ENCODE data around the gene LAMB3. TPM values are rescaled to one million over a fixed set of nuclear protein-coding genes. Genes with fewer than 3 reads are reported as not detected.

Gene LAMB3
- total RNA-seq, 6 experiments from 2014 or later, result 8.0 to 10.3 (median 9.8) TPM

DNA sequence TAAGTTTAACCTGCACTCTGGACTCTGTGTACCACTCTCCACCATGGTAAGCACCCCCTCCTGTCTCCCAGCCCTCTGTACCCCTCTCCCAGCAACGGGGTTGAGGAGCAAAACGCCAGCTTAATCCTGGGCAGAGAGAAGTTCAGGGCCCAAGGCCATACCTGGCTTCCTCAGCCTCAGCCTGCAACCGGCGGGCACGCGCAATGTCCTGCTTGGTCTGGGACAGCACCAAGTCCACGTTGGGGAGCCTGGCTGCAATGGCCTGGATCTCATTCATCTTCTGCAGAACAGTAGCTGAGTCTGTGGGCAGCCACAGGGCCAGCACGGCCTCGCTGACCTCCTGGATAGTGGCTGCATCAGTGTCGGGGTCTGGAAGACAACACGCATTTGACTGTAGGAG lies 33.9 kb downstream of the LAMB3 start:
- no peaks in the 10 kb centered on the region for H3K9me3 Mint-ChIP-seq
- DNase-seq, result no peak
- H3K4me3 Mint-ChIP-seq, result no peak overlapping the region
- H3K36me3 Mint-ChIP-seq (ENCODE audit: low read depth), result peaks cover 23% of the 10 kb centered on the region
- peaks cover 15% of the 10 kb centered on the region for H3K4me1 Mint-ChIP-seq (ENCODE audit: low read depth)
- no peak overlapping the region for H3K27ac Mint-ChIP-seq
- TF ChIP-seq, protein P1, sequence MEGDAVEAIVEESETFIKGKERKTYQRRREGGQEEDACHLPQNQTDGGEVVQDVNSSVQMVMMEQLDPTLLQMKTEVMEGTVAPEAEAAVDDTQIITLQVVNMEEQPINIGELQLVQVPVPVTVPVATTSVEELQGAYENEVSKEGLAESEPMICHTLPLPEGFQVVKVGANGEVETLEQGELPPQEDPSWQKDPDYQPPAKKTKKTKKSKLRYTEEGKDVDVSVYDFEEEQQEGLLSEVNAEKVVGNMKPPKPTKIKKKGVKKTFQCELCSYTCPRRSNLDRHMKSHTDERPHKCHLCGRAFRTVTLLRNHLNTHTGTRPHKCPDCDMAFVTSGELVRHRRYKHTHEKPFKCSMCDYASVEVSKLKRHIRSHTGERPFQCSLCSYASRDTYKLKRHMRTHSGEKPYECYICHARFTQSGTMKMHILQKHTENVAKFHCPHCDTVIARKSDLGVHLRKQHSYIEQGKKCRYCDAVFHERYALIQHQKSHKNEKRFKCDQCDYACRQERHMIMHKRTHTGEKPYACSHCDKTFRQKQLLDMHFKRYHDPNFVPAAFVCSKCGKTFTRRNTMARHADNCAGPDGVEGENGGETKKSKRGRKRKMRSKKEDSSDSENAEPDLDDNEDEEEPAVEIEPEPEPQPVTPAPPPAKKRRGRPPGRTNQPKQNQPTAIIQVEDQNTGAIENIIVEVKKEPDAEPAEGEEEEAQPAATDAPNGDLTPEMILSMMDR (IDR thresholded peaks at IDR 0.05), result no peak
- peaks cover 1% of the 10 kb centered on the region for H3K27me3 Mint-ChIP-seq (ENCODE audit: insufficient read depth)

DNA sequence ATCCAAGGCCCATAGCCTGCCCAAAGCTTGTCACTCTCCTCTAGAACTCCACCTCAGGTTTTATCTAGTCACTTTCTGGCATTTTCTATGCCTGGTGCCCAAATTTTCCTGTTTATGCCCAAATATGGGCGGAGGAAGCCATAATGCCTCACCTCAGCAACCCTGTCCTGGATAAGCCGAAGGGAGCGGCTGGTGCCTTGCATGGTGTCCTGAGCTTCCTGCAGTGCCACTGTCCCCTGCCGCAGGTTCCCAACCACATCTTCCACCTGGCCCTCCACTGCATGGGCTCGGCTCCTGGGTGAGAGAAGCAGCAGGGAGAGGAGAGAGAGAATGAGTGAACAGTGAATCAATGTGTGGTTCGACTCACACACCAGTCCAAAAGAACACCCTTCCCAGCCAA lies 34.5 kb downstream of the LAMB3 start:
- Mint-ChIP-seq H3K4me3 (no peak overlapping the region), H3K27ac (no peak overlapping the region), H3K36me3 (ENCODE audit: low read depth) (peaks cover 23% of the 10 kb centered on the region), H3K9me3 (no peaks in the 10 kb centered on the region), H3K4me1 (ENCODE audit: low read depth) (peaks cover 15% of the 10 kb centered on the region), H3K27me3 (ENCODE audit: insufficient read depth) (peaks cover 1% of the 10 kb centered on the region)
- DNase-seq, result no peak
- TF ChIP-seq, protein P1 (IDR thresholded peaks at IDR 0.05), result no peak

- H3K27me3 Mint-ChIP-seq (ENCODE audit: insufficient read depth), result peaks cover 1% of the 10 kb centered on the region
- no peaks in the 10 kb centered on the region for H3K9me3 Mint-ChIP-seq
- TF ChIP-seq, protein P1 (IDR thresholded peaks at IDR 0.05), result no peak
- no peak for DNase-seq
- no peak overlapping the region for H3K4me3 Mint-ChIP-seq
- H3K27ac Mint-ChIP-seq, result no peak overlapping the region
- H3K4me1 Mint-ChIP-seq (ENCODE audit: low read depth), result peaks cover 15% of the 10 kb centered on the region
- peaks cover 23% of the 10 kb centered on the region for H3K36me3 Mint-ChIP-seq (ENCODE audit: low read depth)
Observed at GRCh38 chr1:209617047-209617673, 35.1 kb downstream of the LAMB3 start.

GRCh38 chr1:209616366-209617046 lies 35.7 kb downstream of the LAMB3 start:
- Mint-ChIP-seq H3K36me3 (ENCODE audit: low read depth) (peaks cover 23% of the 10 kb centered on the region), H3K4me3 (no peak overlapping the region), H3K9me3 (no peaks in the 10 kb centered on the region), H3K27ac (no peak overlapping the region), H3K4me1 (ENCODE audit: low read depth) (peaks cover 15% of the 10 kb centered on the region), H3K27me3 (ENCODE audit: insufficient read depth) (no peaks in the 10 kb centered on the region; the same call in none of the 2 replicates)
- TF ChIP-seq, protein P1 (IDR thresholded peaks at IDR 0.05), result no peak
- no peak for DNase-seq

GRCh38 chr1:209614906-209615305 lies 37.3 kb downstream of the LAMB3 start:
- Mint-ChIP-seq H3K9me3 (no peaks in the 10 kb centered on the region), H3K27ac (no peak overlapping the region), H3K27me3 (ENCODE audit: insufficient read depth) (no peaks in the 10 kb centered on the region; the same call in 1 of the 2 replicates), H3K4me1 (ENCODE audit: low read depth) (peaks cover 7% of the 10 kb centered on the region), H3K4me3 (no peak overlapping the region), H3K36me3 (ENCODE audit: low read depth) (peaks cover 23% of the 10 kb centered on the region)
- DNase-seq, result no peak
- TF ChIP-seq, protein P1 (IDR thresholded peaks at IDR 0.05), result no peak

All from HFFc6 (cell line).